T1000 (cell line): ENCODE measurements around the gene RAMP3.
A peak's percentile ranks its signal among the peaks of the same experiment; 100 is the strongest.
"Not testable (repeated sequence)": the region's sequence is repeated elsewhere in the genome, so short reads cannot be mapped to it uniquely, and the experiment has no call there.

ENCODE experiments used
- DNase-seq: peaks from one replicate; lab custom pipeline; 2025; ENCODE audit warnings: mixed read lengths; lab: John Stamatoyannopoulos, UW

RAMP3 gene, protein sequence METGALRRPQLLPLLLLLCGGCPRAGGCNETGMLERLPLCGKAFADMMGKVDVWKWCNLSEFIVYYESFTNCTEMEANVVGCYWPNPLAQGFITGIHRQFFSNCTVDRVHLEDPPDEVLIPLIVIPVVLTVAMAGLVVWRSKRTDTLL

DNA sequence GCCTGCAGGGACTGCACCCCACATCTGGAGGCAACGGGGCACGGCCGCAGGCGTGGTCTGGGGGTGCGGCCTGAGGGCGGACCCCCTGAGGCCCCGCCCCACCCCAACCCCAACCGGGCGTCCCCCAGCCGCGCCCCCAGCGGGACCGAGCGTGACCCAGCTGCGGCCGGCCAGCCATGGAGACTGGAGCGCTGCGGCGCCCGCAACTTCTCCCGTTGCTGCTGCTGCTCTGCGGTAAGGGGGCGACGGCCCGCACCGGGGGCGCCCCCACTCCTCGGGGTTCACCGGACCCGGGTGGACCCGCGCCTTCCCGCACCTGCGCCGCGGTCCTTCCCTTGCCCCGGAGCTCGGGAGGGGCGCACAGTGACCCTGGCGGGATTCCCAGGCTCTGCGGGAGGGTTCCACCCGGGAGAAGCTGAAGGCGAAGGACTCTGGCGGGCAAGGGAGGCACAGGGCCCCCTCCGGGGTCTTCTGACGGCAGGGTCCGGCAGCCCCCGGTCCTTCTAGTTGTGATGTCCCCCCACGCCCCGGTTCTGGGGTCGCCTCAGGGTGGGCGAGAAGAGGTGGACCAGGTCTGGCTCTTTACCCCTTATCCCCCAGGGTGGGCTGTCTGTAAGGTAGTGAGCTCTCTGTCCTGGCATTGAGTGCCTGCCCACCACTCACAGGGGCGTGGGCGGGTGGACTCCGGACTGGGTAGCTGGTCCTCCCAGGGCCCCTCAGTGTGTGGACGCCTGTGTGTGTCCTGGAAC is at the start of gene RAMP3:
RAMP3 (plus strand) TSS at position 139 of the 749 bp plus-strand sequence; CDS start at position 177, 38 bp downstream.
- DNase-seq, result no peak

DNA sequence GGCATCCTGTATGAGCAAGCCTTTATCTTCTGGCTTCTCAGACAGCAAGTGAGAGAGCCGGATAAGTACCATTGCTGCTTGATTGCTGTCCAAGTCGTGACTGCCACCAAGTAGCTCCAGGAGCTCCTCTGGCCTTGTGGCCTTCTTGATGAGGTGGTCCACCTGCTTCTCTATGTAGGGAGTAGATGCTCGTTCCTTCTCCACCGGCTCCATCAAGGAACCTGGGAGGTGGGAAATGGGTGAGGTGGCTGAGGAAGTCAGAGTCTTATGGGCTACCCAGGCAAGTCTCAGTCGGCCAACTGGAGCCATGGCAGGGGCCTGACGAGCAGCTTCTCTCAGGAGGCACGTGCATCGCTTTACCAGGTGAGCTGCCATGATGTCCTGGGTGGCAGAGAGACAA is 48.7 kb upstream of the RAMP3 start:
- DNase-seq, result no peak

DNA sequence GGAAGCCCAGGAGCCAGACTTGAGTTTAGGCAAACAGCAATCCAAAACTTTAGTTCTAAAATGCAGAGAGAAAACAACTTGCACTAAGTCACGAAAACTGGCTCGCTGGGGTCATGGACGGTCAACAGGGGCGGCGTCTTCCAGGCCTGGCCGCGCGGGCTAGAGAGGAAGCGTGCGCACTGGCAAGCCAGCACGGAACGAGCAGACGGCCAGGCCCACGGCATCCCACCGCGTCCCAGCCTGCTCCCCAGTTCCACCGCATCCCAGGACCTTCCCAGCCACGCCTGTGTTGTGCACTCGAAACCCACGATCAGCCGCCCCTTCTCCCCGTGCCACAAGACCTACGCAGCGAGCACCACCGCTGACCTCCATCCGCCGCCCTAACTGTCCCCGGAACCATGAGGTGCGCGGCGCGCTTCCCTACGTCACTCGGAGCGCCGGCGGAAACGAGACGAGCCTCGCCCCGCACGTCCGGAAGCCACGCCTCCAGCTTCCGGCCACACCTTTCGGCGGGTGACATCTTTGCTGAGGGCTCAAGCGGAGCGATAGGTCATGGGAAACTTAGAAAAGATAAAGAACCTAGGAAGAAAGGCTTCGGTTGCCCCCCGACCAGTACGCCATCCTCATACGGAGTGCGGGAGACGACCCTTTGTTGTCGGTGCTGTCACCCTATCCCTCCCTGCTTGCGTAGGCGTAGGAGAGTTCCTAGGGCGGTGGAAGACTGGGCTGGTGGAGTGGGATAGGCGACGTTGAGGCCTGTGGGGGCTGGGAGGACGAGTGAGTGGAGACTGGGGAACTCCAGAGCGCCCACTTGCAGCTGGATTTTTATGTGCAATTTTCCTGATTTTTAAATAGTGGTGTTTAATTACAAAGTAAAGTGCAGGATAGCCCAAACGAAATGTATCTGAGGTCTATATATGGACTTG is 46.0 kb upstream of the RAMP3 start, which contains the start of gene TBRG4:
TBRG4 (minus strand) TSS at position 400 of the 926 bp plus-strand sequence. CDS start 2,460 bp downstream, outside the sequence.
- peak; percentile 83 for DNase-seq

DNA sequence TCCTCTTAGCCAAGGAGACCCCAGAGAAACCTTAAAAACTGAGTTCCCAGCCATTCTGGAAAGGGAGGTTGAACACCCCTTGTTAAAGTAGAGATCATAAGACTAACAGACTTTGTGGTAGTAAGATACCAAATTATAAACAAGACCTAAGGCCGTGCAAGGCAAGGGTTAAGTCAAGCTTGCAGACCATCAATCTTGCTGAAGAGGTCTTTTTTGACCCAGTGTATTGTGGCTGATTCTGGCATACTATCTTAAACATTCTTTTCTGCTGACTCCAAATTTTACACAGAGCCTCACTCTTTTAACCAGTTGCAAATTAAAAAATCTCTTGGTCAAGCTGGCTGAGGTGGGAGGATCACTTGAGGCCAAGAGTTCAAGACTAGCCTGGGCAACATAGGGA is 44.9 kb upstream of the RAMP3 start:
- no peak for DNase-seq

DNA sequence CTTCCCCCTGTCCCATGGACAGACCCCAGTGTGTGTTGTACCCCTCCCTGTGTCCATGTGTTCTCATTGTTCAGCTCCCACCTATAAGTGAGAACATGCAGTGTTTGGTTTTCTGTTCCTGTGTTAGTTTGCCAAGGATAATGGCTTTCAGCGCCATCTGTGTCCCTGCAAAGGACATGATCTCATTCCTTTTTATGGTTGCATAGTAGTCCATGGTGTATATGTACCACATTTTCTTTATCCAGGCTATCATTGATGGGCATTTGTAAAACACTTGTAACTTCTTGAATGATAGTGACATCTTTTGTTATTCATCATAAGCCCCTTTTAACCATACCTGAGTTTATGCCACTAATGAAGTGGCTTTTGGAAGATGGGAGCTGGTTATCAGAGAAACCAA is 43.3 kb upstream of the RAMP3 start:
- DNase-seq, result not testable (repeated sequence)

DNA sequence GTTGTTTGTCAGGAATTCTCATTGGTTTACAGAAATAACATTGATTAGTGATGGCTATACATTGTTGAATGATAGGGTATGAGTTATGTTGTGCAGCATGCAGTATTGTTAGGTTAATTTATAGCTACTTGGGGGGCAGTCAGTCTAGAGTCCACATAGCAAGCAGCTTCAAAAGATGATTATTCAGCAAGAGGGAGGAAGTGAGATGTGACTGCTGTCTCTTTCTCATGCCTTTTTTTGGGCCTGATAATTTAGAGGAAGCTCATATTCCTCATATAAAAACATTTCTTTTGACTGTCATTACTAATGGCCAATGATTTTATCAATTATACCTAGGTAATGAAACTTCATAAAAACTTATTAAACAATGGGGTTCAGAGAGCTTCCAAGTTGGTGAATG is 42.7 kb upstream of the RAMP3 start:
- DNase-seq, result no peak

DNA sequence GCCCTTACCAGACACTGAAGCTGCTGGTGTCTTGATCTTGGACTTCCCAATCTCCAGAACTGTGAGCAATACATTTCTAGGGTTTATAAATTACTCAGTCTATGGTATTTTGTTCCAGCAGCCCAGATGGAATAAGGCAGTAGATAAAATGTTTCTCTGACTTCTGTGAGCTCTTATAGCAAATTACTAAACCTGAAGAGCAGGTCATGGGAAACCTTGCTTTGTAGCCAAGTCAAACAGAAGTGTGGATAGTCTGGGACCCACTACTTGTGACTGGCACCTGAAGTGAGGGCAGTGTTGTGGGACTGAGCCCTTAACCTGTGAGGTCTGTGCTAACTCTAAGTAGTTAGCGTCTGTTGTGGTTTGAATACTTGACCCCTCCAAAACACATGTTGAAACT is 41.5 kb upstream of the RAMP3 start:
- no peak for DNase-seq

DNA sequence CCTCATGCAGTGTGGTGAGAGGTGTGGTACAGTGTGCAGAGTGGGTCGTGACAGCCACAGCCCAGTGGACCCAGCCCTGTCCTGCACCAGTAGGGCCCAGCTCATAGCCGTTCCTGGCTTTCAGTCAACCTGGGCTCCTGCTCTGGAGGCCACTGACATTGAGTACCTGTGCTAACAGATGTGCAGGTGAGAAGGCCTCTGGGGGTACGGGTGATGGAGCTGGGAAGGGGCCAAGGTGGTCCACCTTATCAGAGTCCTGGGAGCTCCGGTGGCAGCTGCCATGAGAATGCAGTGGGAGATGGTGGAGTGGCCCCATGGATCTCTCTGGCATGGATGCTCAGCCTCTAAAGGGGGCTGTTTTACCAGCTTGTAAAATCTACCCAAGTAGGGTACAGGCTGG is 40.0 kb upstream of the RAMP3 start:
- no peak for DNase-seq

DNA sequence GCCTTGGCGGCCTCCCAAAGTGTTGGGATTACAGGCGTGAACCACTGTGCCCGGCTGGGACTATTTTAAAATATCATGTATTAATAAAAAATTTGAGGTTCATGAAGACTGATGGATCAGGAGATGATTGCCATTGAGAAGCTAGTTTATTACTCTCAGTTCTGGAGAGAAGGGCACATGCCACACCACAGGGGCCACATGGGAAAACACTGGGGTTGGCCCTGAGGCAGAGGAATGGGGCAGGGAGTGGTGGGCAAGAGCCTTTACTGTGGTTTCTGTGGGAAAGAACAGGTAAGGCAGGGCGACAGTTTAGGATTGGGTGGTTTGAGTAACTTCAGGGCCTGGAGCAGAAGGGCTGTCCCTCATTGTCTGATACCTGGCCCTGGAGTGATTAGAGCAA is 39.3 kb upstream of the RAMP3 start:
- DNase-seq, result no peak

DNA sequence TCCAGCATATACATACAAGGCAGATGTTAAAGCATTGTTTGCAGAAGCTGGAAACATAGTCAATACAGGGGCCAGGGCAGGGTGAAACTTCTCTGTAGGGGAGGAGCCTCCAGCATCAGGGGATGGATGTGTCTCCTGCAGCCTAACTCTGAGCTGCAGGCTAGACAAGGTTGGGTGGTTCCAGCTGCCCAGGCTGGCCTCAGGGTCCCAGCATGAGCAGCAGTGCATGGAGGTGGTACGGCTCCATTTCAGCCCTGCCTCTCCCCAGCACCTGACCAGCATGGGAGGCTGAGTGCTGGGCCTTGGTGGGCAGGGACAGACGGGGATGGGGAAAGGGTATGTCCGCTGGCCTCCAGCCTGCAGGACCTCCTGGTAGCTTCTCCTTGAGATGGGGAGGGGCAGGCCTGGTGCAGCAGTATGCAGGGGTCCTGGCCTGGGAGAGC is 38.7 kb upstream of the RAMP3 start:
- DNase-seq, result no peak

DNA sequence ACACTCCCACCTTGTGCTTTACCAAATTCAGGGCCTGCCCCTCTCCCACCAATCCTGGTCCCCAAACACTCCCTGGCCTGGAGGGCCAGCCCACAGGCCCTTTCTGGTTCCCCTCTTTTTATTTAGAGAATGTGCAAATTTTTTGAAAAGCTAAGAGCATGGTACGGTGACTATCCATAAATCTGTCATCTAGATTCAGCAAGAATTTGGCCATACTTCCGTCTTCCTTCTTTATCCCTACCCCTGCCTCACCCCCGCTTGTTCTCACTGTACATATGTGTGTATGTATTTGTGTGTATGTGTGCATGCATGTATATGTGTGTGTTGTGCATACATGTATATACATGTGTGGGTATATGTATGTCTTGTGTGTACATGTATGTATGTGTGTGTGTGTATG is 38.0 kb upstream of the RAMP3 start:
- no peak for DNase-seq

DNA sequence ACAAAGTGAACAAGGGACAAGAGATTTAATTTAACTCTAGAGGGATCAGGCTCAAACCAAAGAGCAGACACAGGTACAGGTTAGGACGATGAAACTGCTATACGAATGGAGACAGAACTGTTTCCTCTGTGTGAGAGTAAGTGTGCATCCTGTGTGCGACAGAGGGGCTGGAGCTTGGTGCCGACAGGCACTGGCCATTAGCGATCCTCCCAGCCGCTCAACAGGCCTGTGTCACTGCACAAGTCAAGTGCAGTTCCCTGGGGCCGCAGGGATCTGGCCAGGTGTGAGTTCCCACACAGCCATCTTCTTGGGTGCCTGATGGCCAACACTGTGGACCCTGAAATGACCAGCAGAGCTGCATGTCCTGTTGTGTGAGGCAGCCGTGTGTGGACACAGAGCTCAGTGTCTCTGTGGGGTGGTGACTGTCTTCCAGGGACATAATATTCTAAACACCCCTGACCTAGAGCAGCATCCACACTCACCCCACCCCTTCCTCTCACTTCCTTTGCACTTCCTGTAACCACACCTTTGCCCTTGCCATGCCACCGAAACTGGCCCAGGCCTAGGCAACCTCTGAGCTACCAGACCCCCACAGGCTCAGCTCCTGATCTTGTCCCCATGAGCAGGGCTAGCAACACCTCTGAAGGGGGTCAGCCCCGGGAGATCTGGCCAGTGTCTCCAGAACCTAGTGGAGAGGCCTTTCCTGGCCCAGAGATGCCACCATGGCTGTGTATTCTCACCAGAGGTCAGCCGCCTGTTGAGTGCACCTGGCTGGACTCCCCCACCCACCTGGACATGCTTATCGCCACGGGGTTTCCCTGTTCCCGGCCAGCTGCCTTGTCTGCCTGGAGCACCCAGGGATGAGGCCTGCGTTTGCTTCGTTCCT is 34.4 kb upstream of the RAMP3 start:
- DNase-seq, result no peak

DNA sequence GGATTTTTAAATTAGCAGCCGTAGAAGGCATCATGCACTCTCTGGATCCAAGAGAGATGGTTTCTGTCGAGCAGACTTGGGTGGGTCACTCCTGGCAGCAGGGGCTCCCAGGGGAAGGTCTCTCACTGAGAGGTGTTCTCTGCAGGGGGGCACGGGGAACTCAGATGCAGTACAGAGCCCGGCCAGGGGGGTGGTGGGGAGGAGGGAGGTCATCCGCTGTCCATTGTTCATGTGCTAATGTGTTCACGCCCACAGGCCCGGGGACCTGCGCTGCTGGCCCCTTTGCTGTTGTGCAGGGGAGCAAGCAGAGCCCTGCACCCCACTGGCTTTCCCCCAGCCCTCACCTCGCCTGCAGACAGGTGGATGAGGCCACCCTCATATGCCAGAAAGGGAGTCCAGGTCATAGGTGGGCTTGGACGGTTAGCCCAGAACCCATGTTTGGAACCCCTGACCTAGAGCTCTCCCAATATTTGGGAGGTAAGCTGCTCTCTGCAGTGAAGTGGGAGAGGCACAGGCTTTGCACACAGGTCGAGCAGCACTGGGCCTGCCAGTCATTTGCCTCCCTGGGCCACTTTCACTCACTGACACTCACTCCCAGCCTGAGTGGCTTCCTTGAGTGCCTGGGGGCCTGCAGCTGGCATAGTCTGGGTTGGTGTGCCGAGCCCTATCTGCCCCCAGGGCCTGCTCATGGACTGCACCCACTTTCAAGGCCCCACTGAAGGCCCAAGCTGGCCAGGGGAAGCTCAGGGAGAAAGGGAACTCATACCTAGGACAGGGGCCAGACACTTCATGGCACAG is 33.5 kb upstream of the RAMP3 start:
- no peak for DNase-seq

DNA sequence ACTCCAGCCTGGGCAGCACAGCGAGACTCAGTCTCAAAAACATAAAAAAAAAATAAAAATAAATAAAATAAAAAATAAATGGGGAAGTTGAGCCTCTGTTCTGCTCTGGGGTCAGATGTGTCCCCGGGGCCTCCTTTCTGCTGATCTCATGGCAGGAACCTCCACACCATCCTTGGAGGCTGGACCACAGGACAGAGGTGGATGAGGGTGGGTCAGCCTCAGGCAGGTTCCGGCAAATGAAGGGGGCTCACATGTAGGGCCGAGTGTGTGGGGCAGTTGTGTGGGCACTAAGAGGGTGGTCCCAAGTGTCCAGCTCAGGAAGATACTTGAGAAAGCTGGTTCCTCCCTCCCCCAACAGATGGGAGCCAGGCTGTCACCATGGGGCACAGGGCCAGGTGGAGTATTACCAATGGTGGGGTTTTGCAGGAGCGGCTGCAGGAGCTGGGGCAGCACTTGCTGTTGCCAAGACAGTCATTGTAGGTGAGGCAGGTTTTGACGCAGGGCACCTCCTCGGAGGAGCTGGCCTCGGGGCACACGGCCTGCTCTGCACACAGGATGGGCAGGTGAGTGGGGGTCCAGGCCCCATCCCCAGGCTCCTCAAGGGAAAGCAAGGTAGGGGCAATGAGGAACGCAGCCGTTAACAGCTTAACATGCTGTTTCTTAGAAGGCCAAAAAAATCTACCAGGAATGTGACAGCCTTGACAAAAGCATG is 32.2 kb upstream of the RAMP3 start:
- DNase-seq, result no peak

DNA sequence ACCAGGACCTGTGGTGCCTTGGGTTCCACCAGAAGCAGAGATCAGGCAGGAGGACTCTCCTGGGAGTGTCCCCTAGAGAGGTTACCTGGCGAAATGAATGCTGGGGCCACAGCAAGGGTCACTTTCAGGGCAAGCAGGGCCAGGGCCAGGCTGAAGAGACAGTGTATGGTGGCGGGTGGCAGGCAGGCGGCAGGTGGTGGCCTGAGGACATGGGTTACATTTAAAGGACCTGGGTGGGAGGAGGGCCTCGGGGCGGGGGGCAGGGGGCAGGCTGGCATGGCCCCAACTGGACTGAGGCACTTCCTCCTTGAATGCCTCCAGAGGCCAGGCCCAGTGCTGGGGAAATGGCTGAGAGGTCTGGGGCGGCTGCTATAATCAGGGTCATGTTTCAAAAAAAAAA is 31.4 kb upstream of the RAMP3 start:
- DNase-seq, result no peak

DNA sequence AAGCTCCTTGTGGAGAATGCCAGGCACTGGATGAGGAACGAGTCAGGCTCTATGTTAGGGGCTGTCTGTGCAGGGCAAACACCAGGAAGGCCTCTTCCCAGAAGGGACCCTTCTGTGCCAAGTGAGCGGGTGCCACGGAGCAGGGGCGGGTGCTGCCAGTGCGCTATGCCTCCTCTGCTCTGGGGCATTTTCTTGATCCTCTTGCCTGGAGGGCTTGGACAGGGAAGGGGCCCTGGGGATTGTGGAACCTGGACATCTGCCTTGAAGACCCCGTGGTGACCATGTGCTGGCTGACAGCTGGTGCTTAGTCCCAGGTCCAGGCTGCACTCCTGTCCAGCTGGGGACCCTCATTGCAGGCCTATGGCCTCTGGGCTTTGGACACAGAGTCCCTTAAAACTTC is 30.7 kb upstream of the RAMP3 start:
- no peak for DNase-seq

DNA sequence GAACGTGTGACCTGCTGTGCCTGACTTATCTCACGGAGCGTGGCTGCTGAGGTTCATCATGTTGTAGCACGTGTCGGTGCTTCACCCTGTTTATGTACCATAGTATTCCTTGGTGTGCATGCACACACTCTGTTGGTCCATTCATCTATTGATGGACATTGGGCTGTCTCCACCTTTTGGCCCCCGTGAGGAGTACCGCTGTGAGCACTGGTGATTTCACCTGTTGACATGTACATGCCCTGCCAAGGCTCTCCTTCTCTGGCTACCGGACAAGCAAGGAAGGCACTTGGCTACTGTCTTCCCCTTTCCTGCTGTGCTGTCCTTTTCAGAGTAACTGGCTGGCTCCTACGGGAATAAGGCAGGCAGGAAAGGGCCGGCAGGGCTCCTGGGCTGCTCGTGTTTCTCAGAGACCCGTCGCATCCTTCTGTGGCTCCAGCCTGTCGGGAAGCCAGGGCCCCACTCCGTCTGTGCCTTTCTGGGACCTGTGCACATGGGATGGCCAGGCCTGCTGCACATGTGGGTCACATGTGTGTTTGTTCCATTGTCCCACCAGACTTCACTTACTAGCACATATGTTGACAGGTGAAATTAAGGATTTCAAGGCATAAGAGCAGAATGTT is 28.3 kb upstream of the RAMP3 start:
- DNase-seq, result no peak

DNA sequence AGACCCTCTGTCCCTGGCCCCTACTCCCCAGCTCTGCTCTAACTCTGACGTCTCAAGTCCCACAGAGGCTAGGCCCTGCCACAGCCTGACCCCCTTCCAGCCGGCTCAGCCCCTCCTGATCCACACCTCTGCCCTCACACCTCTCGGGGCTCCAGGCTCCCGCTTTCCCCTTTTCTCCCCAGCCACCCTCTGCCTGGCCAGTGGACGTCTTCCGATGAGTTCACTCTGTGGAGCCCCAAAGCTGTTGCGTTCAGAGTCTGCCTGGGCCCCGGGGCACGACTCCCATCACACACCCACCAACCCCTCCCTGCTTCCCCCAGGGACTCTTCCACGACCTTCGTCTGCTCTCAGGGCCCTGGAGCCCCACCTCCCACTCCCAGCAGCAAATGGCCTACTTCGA is 27.7 kb upstream of the RAMP3 start:
- no peak for DNase-seq

DNA sequence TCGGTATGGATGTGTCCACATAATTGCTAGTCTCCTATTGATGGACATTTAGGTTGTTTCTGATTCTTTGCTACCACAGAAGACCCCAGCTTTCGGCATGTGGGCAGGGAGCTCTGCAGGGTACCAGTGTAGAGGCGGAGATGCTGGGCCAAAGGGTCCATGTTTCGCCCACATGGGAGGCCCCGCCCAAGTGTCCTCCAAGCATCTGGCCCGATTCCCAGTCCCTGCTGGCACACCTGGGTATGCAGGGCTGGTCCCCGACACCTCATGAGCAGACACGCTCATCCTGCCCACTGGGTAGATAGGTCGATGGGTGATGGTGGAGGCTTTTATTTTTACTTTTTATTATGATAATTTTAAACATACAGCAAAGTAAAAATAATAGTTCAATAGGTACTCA is 26.7 kb upstream of the RAMP3 start:
- DNase-seq, result no peak

DNA sequence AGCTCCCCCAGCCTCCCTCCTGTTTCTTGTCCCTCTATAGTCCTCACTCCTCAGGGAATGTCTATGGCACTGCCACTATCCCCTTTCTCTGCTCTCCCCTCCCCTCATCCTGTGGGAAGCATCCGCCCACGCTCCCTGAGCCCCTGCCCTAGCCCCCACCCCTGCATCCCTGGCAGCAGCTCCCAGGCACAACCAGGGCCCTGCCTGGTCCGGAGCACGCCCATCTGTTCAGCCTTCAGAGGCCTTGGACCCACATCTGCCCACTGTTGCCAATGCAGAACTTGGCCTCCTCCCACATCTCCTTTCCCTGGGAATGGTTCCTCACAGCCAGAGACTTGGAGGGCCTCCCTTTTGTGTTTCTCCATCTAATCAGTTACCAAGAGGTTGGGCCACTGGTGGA is 25.7 kb upstream of the RAMP3 start:
- DNase-seq, result no peak
